Activated T-cell treated with anti-CD3 and anti-CD28 coated beads, Interleukin-2, amount 50 U/mL, for 24 hours (primary cell): ENCODE data around the gene B4GALT5.

Experiments
- DNase-seq: peaks from one replicate; pipeline ENCODE4 v3.0.0-alpha.2; 2020
- H3K27ac Mint-ChIP-seq: 2 replicates; pipeline ENCODE4 v1.8.0; 2020; ENCODE audit warnings: mild to moderate bottlenecking, mixed read lengths
- H3K27me3 Mint-ChIP-seq: 2 replicates; pipeline ENCODE4 v1.8.0; 2020; ENCODE audit warnings: mixed read lengths
- H3K36me3 Mint-ChIP-seq: 2 replicates; pipeline ENCODE4 v1.8.0; 2020; ENCODE audit warnings: low read depth, mixed read lengths
- H3K4me1 Mint-ChIP-seq: 2 replicates; pipeline ENCODE4 v1.8.0; 2020; ENCODE audit warnings: low read depth, mixed read lengths
- H3K4me3 Mint-ChIP-seq: 2 replicates; pipeline ENCODE4 v1.8.0; 2020; ENCODE audit warnings: mild to moderate bottlenecking, moderate library complexity, mixed read lengths
- H3K9me3 Mint-ChIP-seq: 2 replicates; pipeline ENCODE4 v1.8.0; 2020; ENCODE audit warnings: mixed read lengths

The B4GALT5 gene

GRCh38 chr20:49653925-49654434 lies 59.7 kb downstream of the B4GALT5 start:
- DNase-seq, result no peak
- peaks cover 16% of the 10 kb centered on the region for H3K4me1 Mint-ChIP-seq
- peaks cover 77% of the 10 kb centered on the region for H3K36me3 Mint-ChIP-seq
- H3K27ac Mint-ChIP-seq, result no peak overlapping the region
- no peaks in the 10 kb centered on the region for H3K9me3 Mint-ChIP-seq
- H3K4me3 Mint-ChIP-seq, result no peak overlapping the region
- H3K27me3 Mint-ChIP-seq, result no peaks in the 10 kb centered on the region

- Mint-ChIP-seq H3K27ac (no peak overlapping the region), H3K9me3 (no peaks in the 10 kb centered on the region), H3K36me3 (peaks cover 88% of the 10 kb centered on the region)
Observed at GRCh38 chr20:49649672-49650071, 64.0 kb downstream of the B4GALT5 start.

GRCh38 chr20:49647550-49647949 lies 66.1 kb downstream of the B4GALT5 start:
- H3K4me1 Mint-ChIP-seq, result no peaks in the 10 kb centered on the region
- H3K4me3 Mint-ChIP-seq, result no peak overlapping the region
- no peak for DNase-seq
- H3K9me3 Mint-ChIP-seq, result no peaks in the 10 kb centered on the region
- H3K36me3 Mint-ChIP-seq, result peaks cover 84% of the 10 kb centered on the region
- no peaks in the 10 kb centered on the region for H3K27me3 Mint-ChIP-seq
- no peak overlapping the region for H3K27ac Mint-ChIP-seq

More at GRCh38 chr20:49649672-49650071, 64.0 kb downstream of the B4GALT5 start:
- H3K4me1 Mint-ChIP-seq, result no peaks in the 10 kb centered on the region
- DNase-seq, result no peak
- H3K4me3 Mint-ChIP-seq, result no peak overlapping the region
- H3K27me3 Mint-ChIP-seq, result no peaks in the 10 kb centered on the region

- H3K27me3 Mint-ChIP-seq, result no peaks in the 10 kb centered on the region
- no peak overlapping the region for H3K4me3 Mint-ChIP-seq
- no peak for DNase-seq
- H3K9me3 Mint-ChIP-seq, result no peaks in the 10 kb centered on the region
- peaks cover 2% of the 10 kb centered on the region for H3K4me1 Mint-ChIP-seq
- H3K36me3 Mint-ChIP-seq, result peaks cover 84% of the 10 kb centered on the region
- no peak overlapping the region for H3K27ac Mint-ChIP-seq
Observed at GRCh38 chr20:49646528-49646927, 67.2 kb downstream of the B4GALT5 start.

- no peak overlapping the region for H3K4me3 Mint-ChIP-seq
- no peaks in the 10 kb centered on the region for H3K9me3 Mint-ChIP-seq
- H3K27me3 Mint-ChIP-seq, result no peaks in the 10 kb centered on the region
- H3K4me1 Mint-ChIP-seq, result peaks cover 2% of the 10 kb centered on the region
- peaks cover 87% of the 10 kb centered on the region for H3K36me3 Mint-ChIP-seq
- H3K27ac Mint-ChIP-seq, result no peak overlapping the region
- DNase-seq, result no peak
Observed at GRCh38 chr20:49646126-49646525, 67.6 kb downstream of the B4GALT5 start.

GRCh38 chr20:49644980-49645565 lies 68.6 kb downstream of the B4GALT5 start:
- DNase-seq, result no peak
- H3K4me3 Mint-ChIP-seq, result no peak overlapping the region
- no peaks in the 10 kb centered on the region for H3K27me3 Mint-ChIP-seq
- peaks cover 90% of the 10 kb centered on the region for H3K36me3 Mint-ChIP-seq
- peaks cover 2% of the 10 kb centered on the region for H3K4me1 Mint-ChIP-seq
- H3K9me3 Mint-ChIP-seq, result no peaks in the 10 kb centered on the region
- no peak overlapping the region for H3K27ac Mint-ChIP-seq

GRCh38 chr20:49642816-49643215 lies 70.9 kb downstream of the B4GALT5 start:
- Mint-ChIP-seq H3K4me3 (no peak overlapping the region), H3K27me3 (no peaks in the 10 kb centered on the region), H3K4me1 (peaks cover 2% of the 10 kb centered on the region), H3K9me3 (no peaks in the 10 kb centered on the region), H3K36me3 (peaks cover 87% of the 10 kb centered on the region), H3K27ac (no peak overlapping the region)
- no peak for DNase-seq

GRCh38 chr20:49641683-49642656 lies 71.7 kb downstream of the B4GALT5 start:
- Mint-ChIP-seq H3K4me3 (no peak overlapping the region), H3K4me1 (peaks cover 2% of the 10 kb centered on the region), H3K27me3 (no peaks in the 10 kb centered on the region), H3K27ac (peak overlapping the region; percentile 63), H3K9me3 (no peaks in the 10 kb centered on the region), H3K36me3 (peaks cover 87% of the 10 kb centered on the region)
- DNase-seq, result no peak

GRCh38 chr20:49637046-49637637 lies 76.5 kb downstream of the B4GALT5 start:
- Mint-ChIP-seq H3K36me3 (peaks cover 90% of the 10 kb centered on the region), H3K4me1 (no peaks in the 10 kb centered on the region), H3K9me3 (no peaks in the 10 kb centered on the region), H3K27me3 (no peaks in the 10 kb centered on the region), H3K27ac (no peak overlapping the region), H3K4me3 (no peak overlapping the region)
- DNase-seq, result no peak

- Mint-ChIP-seq H3K27ac (no peak overlapping the region), H3K9me3 (no peaks in the 10 kb centered on the region), H3K27me3 (no peaks in the 10 kb centered on the region), H3K4me1 (no peaks in the 10 kb centered on the region), H3K4me3 (no peak overlapping the region), H3K36me3 (peaks cover 83% of the 10 kb centered on the region)
- DNase-seq, result no peak
Observed at GRCh38 chr20:49636447-49636846, 77.2 kb downstream of the B4GALT5 start.

GRCh38 chr20:49635866-49636265 lies 77.8 kb downstream of the B4GALT5 start:
- no peak for DNase-seq
- H3K27ac Mint-ChIP-seq, result no peak overlapping the region
- H3K36me3 Mint-ChIP-seq, result peaks cover 77% of the 10 kb centered on the region
- no peaks in the 10 kb centered on the region for H3K9me3 Mint-ChIP-seq
- no peaks in the 10 kb centered on the region for H3K27me3 Mint-ChIP-seq
- H3K4me3 Mint-ChIP-seq, result no peak overlapping the region
- no peaks in the 10 kb centered on the region for H3K4me1 Mint-ChIP-seq

GRCh38 chr20:49635166-49635565 lies 78.5 kb downstream of the B4GALT5 start:
- H3K4me1 Mint-ChIP-seq, result no peaks in the 10 kb centered on the region
- peaks cover 70% of the 10 kb centered on the region for H3K36me3 Mint-ChIP-seq
- H3K27me3 Mint-ChIP-seq, result no peaks in the 10 kb centered on the region
- no peak for DNase-seq
- no peaks in the 10 kb centered on the region for H3K9me3 Mint-ChIP-seq
- no peak overlapping the region for H3K4me3 Mint-ChIP-seq
- H3K27ac Mint-ChIP-seq, result no peak overlapping the region

GRCh38 chr20:49634116-49634515 lies 79.6 kb downstream of the B4GALT5 start:
- H3K36me3 Mint-ChIP-seq, result peaks cover 65% of the 10 kb centered on the region
- no peak overlapping the region for H3K27ac Mint-ChIP-seq
- H3K4me3 Mint-ChIP-seq, result no peak overlapping the region
- H3K4me1 Mint-ChIP-seq, result no peaks in the 10 kb centered on the region
- no peaks in the 10 kb centered on the region for H3K9me3 Mint-ChIP-seq
- no peaks in the 10 kb centered on the region for H3K27me3 Mint-ChIP-seq
- DNase-seq, result no peak

GRCh38 chr20:49633643-49634042 lies 80.0 kb downstream of the B4GALT5 start:
- Mint-ChIP-seq H3K4me3 (no peak overlapping the region), H3K27ac (no peak overlapping the region), H3K36me3 (peaks cover 63% of the 10 kb centered on the region), H3K4me1 (no peaks in the 10 kb centered on the region), H3K9me3 (no peaks in the 10 kb centered on the region), H3K27me3 (no peaks in the 10 kb centered on the region)
- DNase-seq, result no peak

GRCh38 chr20:49633023-49633422 lies 80.7 kb downstream of the B4GALT5 start:
- no peaks in the 10 kb centered on the region for H3K9me3 Mint-ChIP-seq
- H3K27ac Mint-ChIP-seq, result no peak overlapping the region
- H3K4me1 Mint-ChIP-seq, result no peaks in the 10 kb centered on the region
- no peaks in the 10 kb centered on the region for H3K27me3 Mint-ChIP-seq
- no peak overlapping the region for H3K4me3 Mint-ChIP-seq
- peaks cover 57% of the 10 kb centered on the region for H3K36me3 Mint-ChIP-seq
- no peak for DNase-seq
